K562 (cell line): Measurements from ENCODE around the gene CPLX3. TPM values are rescaled to one million over a fixed set of nuclear protein-coding genes. Genes with fewer than 3 reads are reported as not detected.
A peak's percentile ranks its signal among the peaks of the same experiment; 100 is the strongest.

Experiments used
- ATF6 ChIP-seq: sonication (generic); formaldehyde crosslinking; IDR thresholded peaks from 2 replicates; pipeline ENCODE4 v1.4.0; 2020; ENCODE audit warnings: mild to moderate bottlenecking, missing genetic modification reagents
- C11orf30 ChIP-seq: fragments of 450-650 bp; IDR thresholded peaks from 2 replicates; pipeline ENCODE4 v1.6.1; 2016; ENCODE audit warnings: low read depth, mild to moderate bottlenecking
- CEBPG ChIP-seq, 3 experiments: fragments of 200-800 bp in 1 of 3; sonication (Bioruptor generic) in 1 of 3; sonication (generic) in 1 of 3; formaldehyde crosslinking in 1 of 3; IDR thresholded peaks in 2 of 3; conservative IDR thresholded peaks in 1 of 3; 2 replicates each; pipeline versions ENCODE4 v1.6.1 to v1.8.0; 2016 to 2022; ENCODE audit warnings: missing compliant biosample characterization in 2 of 3, missing genetic modification characterization in 2 of 3, mild to moderate bottlenecking in 1 of 3, missing genetic modification reagents in 1 of 3
- CHD4 ChIP-seq: fragments of 200-600 bp; sonication (generic); IDR thresholded peaks from 3 replicates; pipeline ENCODE4 v1.6.1; 2012; ENCODE audit warnings: low read depth, mild to moderate bottlenecking, mixed read lengths, low read length, inconsistent platforms; ENCODE audit not compliant: insufficient read depth, insufficient replicate concordance, poor library complexity, severe bottlenecking
- HDAC3 ChIP-seq: fragments of 450-650 bp; IDR thresholded peaks from 2 replicates; pipeline ENCODE4 v1.6.1; 2018; ENCODE audit warnings: borderline replicate concordance, mild to moderate bottlenecking, moderate library complexity; ENCODE audit not compliant: partially characterized antibody
- NFIX ChIP-seq: fragments of 250-450 bp; sonication (Bioruptor Pico); IDR thresholded peaks from 2 replicates; pipeline ENCODE4 v1.4.0; 2020; ENCODE audit warnings: low read depth, mild to moderate bottlenecking, moderate library complexity
- NUFIP1 ChIP-seq: fragments of 450-650 bp; IDR thresholded peaks from 2 replicates; pipeline ENCODE4 v1.6.1; 2018; ENCODE audit not compliant: partially characterized antibody
- PML ChIP-seq: IDR thresholded peaks from 2 replicates; pipeline ENCODE4 v1.6.1; 2012; ENCODE audit warnings: low read length, inconsistent platforms
- RBM25 ChIP-seq: fragments of 200-400 bp; formaldehyde crosslinking; IDR thresholded peaks from 2 replicates; pipeline ENCODE4 v1.6.1; 2018; ENCODE audit warnings: low read length, low read depth, moderate library complexity; ENCODE audit not compliant: severe bottlenecking
- SLC30A9 ChIP-seq: fragments of 250-450 bp; sonication (Bioruptor Pico); IDR thresholded peaks from 2 replicates; pipeline ENCODE4 v1.8.0; 2022; ENCODE audit warnings: mild to moderate bottlenecking, moderate library complexity
- SREBF1 ChIP-seq: fragments of 150-350 bp; IDR thresholded peaks from 2 replicates; pipeline ENCODE4 v1.6.1; 2014; ENCODE audit warnings: antibody characterized with exemption, low read depth, low read length, borderline replicate concordance
- SRSF7 ChIP-seq: fragments of 200-400 bp; formaldehyde crosslinking; optimal IDR thresholded peaks from 2 replicates; pipeline ENCODE3; 2017; ENCODE audit warnings: mild to moderate bottlenecking, low read depth, low read length
- STAG1 ChIP-seq: sonication (generic); formaldehyde crosslinking; IDR thresholded peaks from 2 replicates; pipeline ENCODE4 v1.5.0; 2020; ENCODE audit warnings: missing genetic modification reagents, borderline replicate concordance
- TBP ChIP-seq: optimal IDR thresholded peaks from 2 replicates; pipeline ENCODE3; 2011; ENCODE audit warnings: low read depth, low read length, improper control_type of control experiment
- XRCC4 ChIP-seq: IDR thresholded peaks from one replicate; pipeline ENCODE4 v1.6.1; 2011; ENCODE audit not compliant: insufficient read depth, insufficient read length; ENCODE audit errors: extremely low read depth
- ZBTB9 ChIP-seq: fragments of 450-650 bp; formaldehyde crosslinking; IDR thresholded peaks from 2 replicates; pipeline ENCODE4 v1.4.0; 2020; ENCODE audit warnings: mild to moderate bottlenecking, moderate library complexity
- ZNF695 ChIP-seq: fragments of 450-650 bp; formaldehyde crosslinking; IDR thresholded peaks from 2 replicates; pipeline ENCODE4 v1.4.0; 2020; ENCODE audit warnings: mild to moderate bottlenecking, moderate library complexity
- polyA plus RNA-seq, 8 experiments: library from polyadenylated mRNA; depleted of rRNA in 4 of 8; stranded (reverse) in 5 of 8; unstranded in 3 of 8; fragments of >200 nt; fragmentation: Nextera tagmentation in 2 of 8; fragmentation: Illumina TruSeq in 1 of 8; extraction: Ambion mirVana in 2 of 8; extraction: Trizol in 1 of 8; gene quantifications; 2 replicates each; pipeline versions ENCODE4 v1.2.1 to v1.2.3, GENCODE V29; 2011 to 2014; ENCODE audit warnings: inconsistent platforms in 1 of 8, missing spikeins in 1 of 8
- total RNA-seq, 7 experiments: library from RNA; depleted of rRNA in 6 of 7; stranded (reverse); fragments of >200 nt in 6 of 7; fragmentation: Illumina TruSeq in 2 of 7; extraction: Trizol in 2 of 7; gene quantifications; 2 replicates each; pipeline versions ENCODE4 v1.2.1 to v1.2.3, GENCODE V29; 2011 to 2021; ENCODE audit warnings: low replicate concordance in 1 of 7
- TF ChIP-seq, protein P1 (sequence below): fragments of 450-650 bp; IDR thresholded peaks from 2 replicates; pipeline ENCODE4 v1.6.1; 2016; ENCODE audit warnings: missing biosample characterization, missing genetic modification characterization
- TF ChIP-seq, protein P2 (sequence below): fragments of 450-650 bp; IDR thresholded peaks from 2 replicates; pipeline ENCODE4 v1.6.1; 2016

The CPLX3 gene
- total and polyA plus RNA-seq, 9 of the 15 experiments (the other 6 are each of a cell fraction or from before 2014, with no cell fraction given) = not detected

DNA sequence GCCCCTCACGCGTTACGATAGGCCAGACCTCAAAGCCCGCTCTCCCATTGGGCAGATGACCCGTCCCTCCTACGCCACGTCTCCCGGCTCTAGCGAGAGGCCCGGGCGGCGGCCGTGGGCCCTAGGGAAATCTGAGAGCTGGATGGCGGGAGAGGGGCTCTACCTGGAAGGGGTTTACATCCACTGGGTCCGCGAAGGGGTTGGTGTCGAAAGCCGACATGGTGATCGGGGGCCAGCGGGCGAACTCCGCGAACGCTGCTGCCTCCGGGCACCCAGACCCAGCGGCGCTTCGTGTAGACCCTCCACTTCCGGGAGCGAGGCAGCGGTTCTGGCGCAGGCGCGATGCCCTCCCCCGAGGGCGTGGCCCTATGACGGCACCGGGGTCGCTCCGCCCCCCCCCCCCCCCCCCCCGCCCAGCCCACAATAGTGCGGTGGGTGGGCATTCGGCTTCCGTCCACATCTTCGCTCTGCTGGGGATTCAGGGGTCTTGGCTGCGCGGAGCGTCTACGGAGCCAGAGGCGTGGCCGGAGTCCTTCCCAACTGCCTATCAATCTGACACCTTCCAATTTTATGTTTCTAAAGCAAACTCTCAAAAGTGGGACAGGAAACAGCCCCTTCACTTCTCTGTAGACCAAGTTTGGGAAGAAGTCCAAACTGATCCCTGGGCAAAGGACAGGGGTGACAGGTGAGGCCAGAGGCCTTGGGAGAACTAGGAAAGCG, 46.8 kb downstream of the CPLX3 start, which contains the start of gene SCAMP2 (continued):
- TF ChIP-seq CEBPG (CRISPR knock-in tag; IDR thresholded peaks at IDR 0.05) (no peak), CEBPG (tag; conservative IDR thresholded peaks at IDR 0.05 in 1 of 2, IDR thresholded peaks at IDR 0.05 in 1 of 2) (no peak), TBP (peak; percentile 70), NFIX (CRISPR knock-in tag) (no peak), RBM25 (peak; percentile 74), STAG1 (no peak), ZBTB9 (0 out of 2 replicates have a peak, but pooled peaks have one; percentile 14), ZNF695 (CRISPR knock-in tag) (no peak), SRSF7 (no peak), CHD4 (no peak), XRCC4 (no peak), HDAC3 (no peak), NUFIP1 (no peak), PML (peak; percentile 73; the same call in 1 of the 2 replicates), SLC30A9 (CRISPR knock-in tag) (no peak), C11orf30 (peak; percentile 67; the same call in 1 of the 2 replicates), SREBF1 (no peak), ATF6 (CRISPR knock-in tag) (no peak)
- TF ChIP-seq, protein P1, sequence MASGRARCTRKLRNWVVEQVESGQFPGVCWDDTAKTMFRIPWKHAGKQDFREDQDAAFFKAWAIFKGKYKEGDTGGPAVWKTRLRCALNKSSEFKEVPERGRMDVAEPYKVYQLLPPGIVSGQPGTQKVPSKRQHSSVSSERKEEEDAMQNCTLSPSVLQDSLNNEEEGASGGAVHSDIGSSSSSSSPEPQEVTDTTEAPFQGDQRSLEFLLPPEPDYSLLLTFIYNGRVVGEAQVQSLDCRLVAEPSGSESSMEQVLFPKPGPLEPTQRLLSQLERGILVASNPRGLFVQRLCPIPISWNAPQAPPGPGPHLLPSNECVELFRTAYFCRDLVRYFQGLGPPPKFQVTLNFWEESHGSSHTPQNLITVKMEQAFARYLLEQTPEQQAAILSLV = no peak
- TF ChIP-seq, protein P2, sequence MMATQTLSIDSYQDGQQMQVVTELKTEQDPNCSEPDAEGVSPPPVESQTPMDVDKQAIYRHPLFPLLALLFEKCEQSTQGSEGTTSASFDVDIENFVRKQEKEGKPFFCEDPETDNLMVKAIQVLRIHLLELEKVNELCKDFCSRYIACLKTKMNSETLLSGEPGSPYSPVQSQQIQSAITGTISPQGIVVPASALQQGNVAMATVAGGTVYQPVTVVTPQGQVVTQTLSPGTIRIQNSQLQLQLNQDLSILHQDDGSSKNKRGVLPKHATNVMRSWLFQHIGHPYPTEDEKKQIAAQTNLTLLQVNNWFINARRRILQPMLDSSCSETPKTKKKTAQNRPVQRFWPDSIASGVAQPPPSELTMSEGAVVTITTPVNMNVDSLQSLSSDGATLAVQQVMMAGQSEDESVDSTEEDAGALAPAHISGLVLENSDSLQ = peak; percentile 99
